Spleen (tissue), 11 donors: Measurements from ENCODE around the gene CD99. TPM values are rescaled to one million over a fixed set of nuclear protein-coding genes. Genes with fewer than 3 reads are reported as not detected.

ENCODE experiments used
- DNase-seq: peaks from one replicate; pipeline ENCODE4 v3.0.0-alpha.2; 2020
- H3K27ac ChIP-seq, 8 donors: fragments of 200-600 bp; sonication (generic) in 7 of 8; 1 replicate in 4 of 8; 2 replicates in 4 of 8; pipeline versions ENCODE4 v1.5.0 to v1.8.0; 2016 to 2021; ENCODE audit warnings: inconsistent platforms in 4 of 8, mild to moderate bottlenecking in 4 of 8, moderate library complexity in 1 of 8
- H3K27me3 ChIP-seq, 7 donors: fragments of 200-600 bp; sonication (generic) in 6 of 7; replicated peaks in 1 of 7; 1 replicate in 4 of 7; 2 replicates in 3 of 7; pipeline versions ENCODE4 v1.5.0 to v1.8.0; 2016 to 2021; ENCODE audit warnings: inconsistent platforms in 3 of 7, mild to moderate bottlenecking in 1 of 7
- H3K36me3 ChIP-seq, 6 donors: fragments of 200-600 bp; sonication (generic) in 5 of 6; 1 replicate in 4 of 6; 2 replicates in 2 of 6; pipeline versions ENCODE4 v1.5.0 to v1.8.0; 2016 to 2021; ENCODE audit warnings: inconsistent platforms in 2 of 6
- H3K4me1 ChIP-seq, 6 donors: fragments of 200-600 bp; sonication (generic) in 5 of 6; 1 replicate in 3 of 6; 2 replicates in 3 of 6; pipeline versions ENCODE4 v1.5.0 to v1.8.0; 2016 to 2021; ENCODE audit warnings: inconsistent platforms in 3 of 6
- H3K4me3 ChIP-seq, 8 donors: fragments of 200-600 bp; sonication (generic) in 7 of 8; 1 replicate in 4 of 8; 2 replicates in 4 of 8; pipeline versions ENCODE4 v1.5.0 to v1.8.0; 2016 to 2021; ENCODE audit warnings: inconsistent platforms in 4 of 8, mild to moderate bottlenecking in 4 of 8, moderate library complexity in 2 of 8
- H3K9me3 ChIP-seq, 8 donors: fragments of 200-600 bp; sonication (generic) in 7 of 8; 1 replicate in 4 of 8; 2 replicates in 4 of 8; pipeline versions ENCODE4 v1.5.0 to v1.8.0; 2016 to 2021; ENCODE audit warnings: inconsistent platforms in 4 of 8
- CTCF ChIP-seq, 11 experiments: fragments of 200-600 bp in 7 of 11; fragments of 450-650 bp in 4 of 11; sonication (generic) in 4 of 11; IDR thresholded peaks in 8 of 11; conservative IDR thresholded peaks in 3 of 11; 1 replicate in 7 of 11; 2 replicates in 4 of 11; pipeline versions ENCODE4 v1.4.0 to v1.8.0; 2016 to 2021; ENCODE audit warnings: antibody characterized with exemption in 11 of 11, inconsistent platforms in 4 of 11, mild to moderate bottlenecking in 1 of 11
- POLR2A ChIP-seq, 3 donors: fragments of 450-650 bp; IDR thresholded peaks; one replicate each; pipeline ENCODE4 v1.5.1; 2017; ENCODE audit warnings: antibody characterized with exemption in 3 of 3, mild to moderate bottlenecking in 1 of 3
- POLR2AphosphoS5 ChIP-seq, 3 donors: sonication (generic); formaldehyde crosslinking; IDR thresholded peaks; one replicate each; pipeline ENCODE4 v1.5.1; 2017; ENCODE audit warnings: antibody characterized with exemption in 3 of 3
- WGBS, 5 donors: extraction: QIAGEN DNeasy Blood & Tissue Kit in 3 of 5; methylation state at CpG; one replicate each; pipeline versions ENCODE4 v1.1.5 to v1.1.7; 2013 to 2018; 5-methylcytosine and 5-hydroxymethylcytosine counted together
- intact Hi-C: fragments of 100-400 bp; cut with DNase I; formaldehyde crosslinking; loops from one replicate; pipeline ENCODE4 v1.15.0; 2023; ENCODE audit warnings: low total_unique reads
- polyA plus RNA-seq, 3 donors: library from polyadenylated mRNA; stranded (reverse); fragments of 200-250 nt; gene quantifications; one replicate each; pipeline ENCODE4 v1.2.1, GENCODE V29; 2013
- total RNA-seq, 7 donors: library from RNA; depleted of rRNA in 3 of 7; stranded (reverse); fragments of >200 nt in 3 of 7; fragmentation: NEBNext Ultra II Directional in 4 of 7; extraction: Animal tissue kit (Norgen Biotek cat#: 25700) in 4 of 7; gene quantifications; one replicate each; pipeline versions ENCODE4 v1.1.0 to v1.2.1, GENCODE V29; 2016 to 2021
- donor health status: healthy with polysubstance abuse.
- donor health status: DM: no; HTN: no; CAD: no; lungs with moderate emphysema.
- donor health status: DM: no; HTN: no; CAD: no.
- donor health status: Bipolar disorder and iron deficiency.
- donor health status: healthy.
- donor health status: DM: no; HTN: no; CAD: no.
- donor health status: DM: yes; HTN: yes; CAD: no.

The CD99 gene
- total and polyA plus RNA-seq, 10 donors: 101 to 316 (median 181) TPM

DNA sequence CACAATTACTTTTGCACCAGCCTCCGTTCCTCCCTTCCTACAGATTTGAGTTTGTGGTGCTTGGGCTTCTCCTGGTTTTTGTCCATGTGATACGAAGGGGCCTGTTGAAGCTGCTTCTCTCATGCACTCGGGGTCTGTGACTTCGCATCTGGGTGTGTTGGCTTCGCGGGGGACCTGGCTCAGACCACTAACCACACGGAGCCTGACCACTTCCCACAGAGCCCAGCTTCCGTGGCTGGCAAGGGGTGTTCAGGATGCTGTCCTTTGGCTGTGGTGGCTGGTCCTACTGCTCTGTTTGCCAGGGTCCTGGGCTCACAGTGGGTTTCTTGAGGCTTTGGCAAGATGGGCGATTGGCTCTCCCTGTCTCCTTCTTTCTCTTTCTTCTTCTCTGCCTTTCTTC is 41.0 kb downstream of the CD99 start:
- TF ChIP-seq CTCF (IDR thresholded peaks at IDR 0.05 in 8 of 11, conservative IDR thresholded peaks at IDR 0.05 in 3 of 11) (no peak), POLR2AphosphoS5 (IDR thresholded peaks at IDR 0.05) (peak in 1 of 3 donors; percentile 24), POLR2A (IDR thresholded peaks at IDR 0.05) (no peak)
- Histone ChIP-seq H3K4me3 (no peak overlapping the region), H3K27me3 (no peaks in the 10 kb centered on the region), H3K27ac (no peak overlapping the region), H3K4me1 (no peaks in the 10 kb centered on the region), H3K9me3 (no peaks in the 10 kb centered on the region), H3K36me3 (peaks cover 3 to 98% (median 51%) of the 10 kb centered on the region in 6 donors)
- WGBS, 5 donors: 41 to 63% (median 54%) methylated on average over 9 of the region's 9 CpGs
- intact Hi-C loops: no loop called here
- DNase-seq: no peak

- H3K4me1 ChIP-seq: no peaks in the 10 kb centered on the region
- TF ChIP-seq POLR2AphosphoS5 (IDR thresholded peaks at IDR 0.05) (no peak), POLR2A (IDR thresholded peaks at IDR 0.05) (no peak), CTCF (IDR thresholded peaks at IDR 0.05 in 8 of 11, conservative IDR thresholded peaks at IDR 0.05 in 3 of 11) (no peak)
- no peak for DNase-seq
- intact Hi-C loops: no loop called here
- no peaks in the 10 kb centered on the region for H3K27me3 ChIP-seq
- H3K4me3 ChIP-seq: no peak overlapping the region
- no peak overlapping the region for H3K27ac ChIP-seq
- H3K36me3 ChIP-seq: peaks cover 3 to 95% (median 45%) of the 10 kb centered on the region in 6 donors
- no peaks in the 10 kb centered on the region for H3K9me3 ChIP-seq
These were observed 41.6 kb downstream of the CD99 start for GRCh38 chrX:2732649-2733048.

- Histone ChIP-seq H3K9me3 (no peaks in the 10 kb centered on the region), H3K27me3 (no peaks in the 10 kb centered on the region), H3K36me3 (peaks cover 3 to 95% (median 45%) of the 10 kb centered on the region in 6 donors), H3K27ac (no peak overlapping the region), H3K4me1 (no peaks in the 10 kb centered on the region), H3K4me3 (no peak overlapping the region)
- no peak for DNase-seq
- intact Hi-C loops: no loop called here
- TF ChIP-seq CTCF (IDR thresholded peaks at IDR 0.05 in 8 of 11, conservative IDR thresholded peaks at IDR 0.05 in 3 of 11) (no peak), POLR2AphosphoS5 (IDR thresholded peaks at IDR 0.05) (no peak), POLR2A (IDR thresholded peaks at IDR 0.05) (no peak)
- 92 to 95% (median 95%) methylated on average over 9 of the region's 9 CpGs for WGBS, 5 donors
These were observed 42.2 kb downstream of the CD99 start for GRCh38 chrX:2733286-2733685.

GRCh38 chrX:2735270-2735669 is 44.2 kb downstream of the CD99 start:
- Histone ChIP-seq H3K4me3 (no peak overlapping the region), H3K36me3 (peaks cover 3 to 95% (median 37%) of the 10 kb centered on the region in 6 donors), H3K27ac (no peak overlapping the region), H3K4me1 (no peaks in the 10 kb centered on the region), H3K27me3 (no peaks in the 10 kb centered on the region), H3K9me3 (no peaks in the 10 kb centered on the region)
- no peak for TF ChIP-seq POLR2AphosphoS5 (IDR thresholded peaks at IDR 0.05)
- DNase-seq: no peak
- WGBS, 5 donors: 79 to 92% (median 84%) methylated on average over 4 of the region's 4 CpGs
- intact Hi-C loops: no loop called here

GRCh38 chrX:2740672-2741071 is 49.6 kb downstream of the CD99 start:
- H3K4me1 ChIP-seq: no peaks in the 10 kb centered on the region
- no peak overlapping the region for H3K27ac ChIP-seq
- no peak for TF ChIP-seq POLR2AphosphoS5 (IDR thresholded peaks at IDR 0.05)
- no peak for TF ChIP-seq POLR2A (IDR thresholded peaks at IDR 0.05)
- no peak for TF ChIP-seq CTCF (IDR thresholded peaks at IDR 0.05 in 8 of 11, conservative IDR thresholded peaks at IDR 0.05 in 3 of 11)
- intact Hi-C loops: no loop called here
- DNase-seq: no peak
- H3K4me3 ChIP-seq: no peak overlapping the region
- peaks cover 0 to 82% (median 36%) of the 10 kb centered on the region in 6 donors for H3K36me3 ChIP-seq
- H3K9me3 ChIP-seq: no peaks in the 10 kb centered on the region
- H3K27me3 ChIP-seq: no peaks in the 10 kb centered on the region
- WGBS, 5 donors: 90 to 95% (median 91%) methylated on average over 11 of the region's 11 CpGs
